H9 (cell line): ENCODE measurements around the gene MLPH. TPM values are rescaled to one million over a fixed set of nuclear protein-coding genes. Genes with fewer than 3 reads are reported as not detected.

ENCODE experiments used
- DNase-seq: peaks from one replicate; pipeline ENCODE4 v3.0.0-alpha.2; 2017
- H2AFZ ChIP-seq: one replicate; pipeline ENCODE4 v1.6.1; 2013; ENCODE audit warnings: mild to moderate bottlenecking, low read length, control low read depth, moderate library complexity
- H2AK5ac ChIP-seq: 2 replicates; pipeline ENCODE4 v1.6.1; 2013; ENCODE audit warnings: low read length, control low read depth, mixed read lengths; ENCODE audit not compliant: insufficient read length
- H2BK120ac ChIP-seq: one replicate; pipeline ENCODE4 v1.6.1; 2013; ENCODE audit warnings: low read depth, mild to moderate bottlenecking, low read length, control low read depth, inconsistent platforms; ENCODE audit not compliant: poor library complexity, severe bottlenecking
- H2BK12ac ChIP-seq: 2 replicates; pipeline ENCODE4 v1.6.1; 2013; ENCODE audit warnings: low read length, control low read depth, mixed read lengths, low read depth; ENCODE audit not compliant: insufficient read length
- H2BK15ac ChIP-seq: 2 replicates; pipeline ENCODE4 v1.6.1; 2013; ENCODE audit warnings: low read depth, low read length, control low read depth
- H2BK20ac ChIP-seq: one replicate; pipeline ENCODE4 v1.6.1; 2013; ENCODE audit warnings: low read depth, mild to moderate bottlenecking, low read length, control low read depth, inconsistent platforms; ENCODE audit not compliant: poor library complexity, severe bottlenecking
- H2BK5ac ChIP-seq: 2 replicates; pipeline ENCODE4 v1.6.1; 2013; ENCODE audit warnings: low read length, control low read depth, mixed read lengths; ENCODE audit not compliant: insufficient read length
- H3K14ac ChIP-seq: 2 replicates; pipeline ENCODE4 v1.6.1; 2013; ENCODE audit warnings: low read length, control low read depth; ENCODE audit not compliant: insufficient read depth
- H3K18ac ChIP-seq: 2 replicates; pipeline ENCODE4 v1.6.1; 2013; ENCODE audit warnings: low read depth, mild to moderate bottlenecking, mixed read lengths, low read length, control low read depth; ENCODE audit not compliant: insufficient read length
- H3K23ac ChIP-seq: 2 replicates; pipeline ENCODE4 v1.6.1; 2013; ENCODE audit warnings: low read length, control low read depth, mixed read lengths, low read depth; ENCODE audit not compliant: insufficient read length
- H3K23me2 ChIP-seq: 2 replicates; pipeline ENCODE4 v1.6.1; 2013; ENCODE audit warnings: low read depth, mild to moderate bottlenecking, mixed read lengths, low read length, control low read depth; ENCODE audit not compliant: insufficient read length, poor library complexity, severe bottlenecking
- H3K27ac ChIP-seq: 2 replicates; pipeline ENCODE4 v1.5.1; 2013; ENCODE audit warnings: low read length, control low read depth, mixed read lengths, low read depth; ENCODE audit not compliant: insufficient read length
- H3K27me3 ChIP-seq: 2 replicates; pipeline ENCODE4 v1.6.1; 2013; ENCODE audit warnings: low read length, control low read depth, inconsistent platforms; ENCODE audit not compliant: insufficient read depth
- H3K4ac ChIP-seq: 2 replicates; pipeline ENCODE4 v1.6.1; 2013; ENCODE audit warnings: low read depth, mild to moderate bottlenecking, control low read depth, inconsistent platforms, low read length, moderate library complexity
- H3K4me1 ChIP-seq: 2 replicates; pipeline ENCODE4 v1.6.1; 2013; ENCODE audit warnings: low read length, control low read depth, inconsistent platforms; ENCODE audit not compliant: insufficient read depth
- H3K4me2 ChIP-seq: 2 replicates; pipeline ENCODE4 v1.6.1; 2013; ENCODE audit warnings: low read length, control low read depth, mixed read lengths; ENCODE audit not compliant: insufficient read length, insufficient read depth
- H3K56ac ChIP-seq: 2 replicates; pipeline ENCODE4 v1.6.1; 2013; ENCODE audit warnings: low read depth, mild to moderate bottlenecking, mixed read lengths, low read length, control low read depth; ENCODE audit not compliant: insufficient read length
- H3K79me1 ChIP-seq: 2 replicates; pipeline ENCODE4 v1.6.1; 2013; ENCODE audit warnings: low read depth, mild to moderate bottlenecking, moderate library complexity, low read length, control low read depth, inconsistent platforms; ENCODE audit not compliant: insufficient read depth, poor library complexity, severe bottlenecking
- H3K79me2 ChIP-seq: 2 replicates; pipeline ENCODE4 v1.6.1; 2013; ENCODE audit warnings: low read length, control low read depth, inconsistent platforms; ENCODE audit not compliant: insufficient read depth
- H3K9ac ChIP-seq: 2 replicates; pipeline ENCODE4 v1.6.1; 2013; ENCODE audit warnings: low read length, control low read depth, mixed read lengths; ENCODE audit not compliant: insufficient read length; ENCODE audit errors: extremely low read depth
- H3K9me3 ChIP-seq: one replicate; pipeline ENCODE4 v1.6.1; 2013; ENCODE audit warnings: low read depth, low read length, inconsistent platforms; ENCODE audit not compliant: control insufficient read depth
- H3T11ph ChIP-seq: one replicate; pipeline ENCODE4 v1.6.1; 2013; ENCODE audit warnings: mild to moderate bottlenecking, low read length, control low read depth, inconsistent platforms
- H4K20me1 ChIP-seq: one replicate; pipeline ENCODE4 v1.6.1; 2013; ENCODE audit not compliant: control insufficient read depth, insufficient read length, insufficient read depth
- H4K5ac ChIP-seq: 2 replicates; pipeline ENCODE4 v1.6.1; 2013; ENCODE audit warnings: low read depth, mild to moderate bottlenecking, mixed read lengths, low read length, control low read depth; ENCODE audit not compliant: insufficient read length
- H4K8ac ChIP-seq: replicated peaks from 2 replicates; pipeline ENCODE4 v1.6.1; 2013; ENCODE audit warnings: low read length, control low read depth, mixed read lengths, low read depth; ENCODE audit not compliant: insufficient read length
- H4K91ac ChIP-seq: 2 replicates; pipeline ENCODE4 v1.6.1; 2013; ENCODE audit warnings: low read depth, mild to moderate bottlenecking, moderate library complexity, mixed read lengths, low read length, control low read depth; ENCODE audit not compliant: insufficient read length
- H3K27ac Mint-ChIP-seq, 3 experiments: 2 replicates in 2 of 3; 3 replicates in 1 of 3; pipeline ENCODE4 v1.8.0; 2020 to 2021; ENCODE audit warnings: mixed read lengths in 3 of 3, mild to moderate bottlenecking in 1 of 3, moderate library complexity in 1 of 3
- H3K27me3 Mint-ChIP-seq: 2 replicates; pipeline ENCODE4 v1.8.0; 2021; ENCODE audit warnings: low read depth, mild to moderate bottlenecking, moderate library complexity, mixed read lengths
- H3K36me3 Mint-ChIP-seq, 3 experiments: 2 replicates in 2 of 3; 3 replicates in 1 of 3; pipeline ENCODE4 v1.8.0; 2020 to 2021; ENCODE audit warnings: low read depth in 3 of 3, mixed read lengths in 3 of 3; ENCODE audit not compliant: insufficient read depth in 1 of 3
- H3K4me1 Mint-ChIP-seq, 2 experiments: 2 replicates each; pipeline ENCODE4 v1.8.0; 2020; ENCODE audit warnings: mixed read lengths in 2 of 2
- H3K4me3 Mint-ChIP-seq, 2 experiments: 2 replicates in 1 of 2; 3 replicates in 1 of 2; pipeline ENCODE4 v1.8.0; 2020 to 2021; ENCODE audit warnings: mild to moderate bottlenecking in 2 of 2, mixed read lengths in 2 of 2, moderate library complexity in 1 of 2
- H3K9me3 Mint-ChIP-seq, 2 experiments: 2 replicates in 1 of 2; 3 replicates in 1 of 2; pipeline ENCODE4 v1.8.0; 2020; ENCODE audit warnings: mild to moderate bottlenecking in 2 of 2, mixed read lengths in 2 of 2, moderate library complexity in 1 of 2
- WGBS: extraction: QIAGEN DNeasy Blood & Tissue Kit; methylation state at CpG from one replicate; pipeline ENCODE4 v1.1.7; 2013; ENCODE audit warnings: missing lambda C conversion rate, low lambda C conversion rate, mixed read lengths; ENCODE audit not compliant: insufficient read length; ENCODE audit errors: extremely low coverage; 5-methylcytosine and 5-hydroxymethylcytosine counted together
- total RNA-seq: library from RNA; stranded (reverse); gene quantifications from 2 replicates; pipeline ENCODE4 v1.2.1, GENCODE V29; 2021
- TF ChIP-seq, protein P1 (sequence below): fragments of 200-600 bp; sonication (generic); conservative IDR thresholded peaks from 3 replicates; pipeline ENCODE4 v1.8.0; 2021; ENCODE audit warnings: antibody characterized with exemption, mild to moderate bottlenecking

The MLPH gene
- total RNA-seq, 1 experiment from 2014 or later = 3.4 TPM

DNA sequence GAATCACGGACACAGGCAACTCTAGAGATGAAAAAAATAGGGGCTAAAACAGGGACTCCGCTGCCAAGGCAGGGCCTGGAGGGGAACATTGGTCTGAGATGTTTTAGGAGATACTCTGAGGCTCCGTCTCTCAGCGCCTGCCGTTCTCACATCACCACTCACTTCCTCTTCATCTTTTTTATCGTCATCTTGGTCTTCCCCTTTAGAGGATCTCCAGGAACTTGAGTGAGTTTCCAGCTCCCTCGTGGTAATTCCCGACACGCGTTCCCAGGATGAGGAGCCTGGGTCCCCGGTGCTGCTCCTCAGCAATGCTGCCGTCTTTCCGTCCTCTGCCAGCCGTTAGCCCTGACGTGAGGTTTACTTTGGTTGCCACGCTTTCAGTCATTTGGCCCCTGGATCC is 16.1 kb downstream of the MLPH start:
- H2AFZ ChIP-seq = no peak overlapping the region
- no peak overlapping the region for H2AK5ac ChIP-seq
- H3K4me1 Mint-ChIP-seq = peaks cover 4 to 8% of the 10 kb centered on the region in 2 experiments; a peak in 2 of 4 replicates
- no peaks in the 10 kb centered on the region for H3K9me3 ChIP-seq
- no peaks in the 10 kb centered on the region for H3K79me1 ChIP-seq
- no peak overlapping the region for H3K27ac Mint-ChIP-seq
- H3K36me3 Mint-ChIP-seq = peaks cover 0 to 6% (median 0%) of the 10 kb centered on the region in 3 experiments; a peak in 3 of 7 replicates
- H3K4me2 ChIP-seq = no peak overlapping the region
- H3K4ac ChIP-seq = no peak overlapping the region
- H2BK120ac ChIP-seq = no peak overlapping the region
- no peak overlapping the region for H3K18ac ChIP-seq
- H3K79me2 ChIP-seq = no peaks in the 10 kb centered on the region
- H3K9me3 Mint-ChIP-seq = peaks cover 6 to 11% of the 10 kb centered on the region in 2 experiments; a peak in 4 of 5 replicates
- H3K14ac ChIP-seq = no peak overlapping the region
- no peak overlapping the region for H2BK20ac ChIP-seq
- no peaks in the 10 kb centered on the region for H3K23me2 ChIP-seq
- H3K23ac ChIP-seq = no peak overlapping the region
- peaks cover 4% of the 10 kb centered on the region; the same call in 1 of the 2 replicates for H3K4me1 ChIP-seq
- WGBS = no CpG with 5 or more reads among the region's 16 CpGs
- no peak overlapping the region for H3K4me3 Mint-ChIP-seq
- H3K27ac ChIP-seq = no peak overlapping the region
- H3K27me3 Mint-ChIP-seq = peaks cover 8% of the 10 kb centered on the region
- H2BK12ac ChIP-seq = no peak overlapping the region
- no peak overlapping the region for H4K5ac ChIP-seq
- DNase-seq = no peak
- TF ChIP-seq, protein P1, sequence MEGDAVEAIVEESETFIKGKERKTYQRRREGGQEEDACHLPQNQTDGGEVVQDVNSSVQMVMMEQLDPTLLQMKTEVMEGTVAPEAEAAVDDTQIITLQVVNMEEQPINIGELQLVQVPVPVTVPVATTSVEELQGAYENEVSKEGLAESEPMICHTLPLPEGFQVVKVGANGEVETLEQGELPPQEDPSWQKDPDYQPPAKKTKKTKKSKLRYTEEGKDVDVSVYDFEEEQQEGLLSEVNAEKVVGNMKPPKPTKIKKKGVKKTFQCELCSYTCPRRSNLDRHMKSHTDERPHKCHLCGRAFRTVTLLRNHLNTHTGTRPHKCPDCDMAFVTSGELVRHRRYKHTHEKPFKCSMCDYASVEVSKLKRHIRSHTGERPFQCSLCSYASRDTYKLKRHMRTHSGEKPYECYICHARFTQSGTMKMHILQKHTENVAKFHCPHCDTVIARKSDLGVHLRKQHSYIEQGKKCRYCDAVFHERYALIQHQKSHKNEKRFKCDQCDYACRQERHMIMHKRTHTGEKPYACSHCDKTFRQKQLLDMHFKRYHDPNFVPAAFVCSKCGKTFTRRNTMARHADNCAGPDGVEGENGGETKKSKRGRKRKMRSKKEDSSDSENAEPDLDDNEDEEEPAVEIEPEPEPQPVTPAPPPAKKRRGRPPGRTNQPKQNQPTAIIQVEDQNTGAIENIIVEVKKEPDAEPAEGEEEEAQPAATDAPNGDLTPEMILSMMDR = no peak
- no peak overlapping the region for H4K8ac ChIP-seq
- H2BK5ac ChIP-seq = no peak overlapping the region
- H3K9ac ChIP-seq = no peak overlapping the region
- H2BK15ac ChIP-seq = no peak overlapping the region
- H3K27me3 ChIP-seq = no peaks in the 10 kb centered on the region
- H3K56ac ChIP-seq = no peak overlapping the region
- H4K20me1 ChIP-seq = no peaks in the 10 kb centered on the region
- H4K91ac ChIP-seq = no peak overlapping the region
- no peak overlapping the region for H3T11ph ChIP-seq
